WTC11 (cell line): Measurements from ENCODE around the gene ARL13A.

Experiments used
- ELF4 ChIP-seq: sonication (generic); formaldehyde crosslinking; IDR thresholded peaks from 2 replicates; pipeline ENCODE4 v1.8.1; 2022; ENCODE audit warnings: low read depth, mild to moderate bottlenecking, moderate library complexity, missing genetic modification reagents
- GRHL2 ChIP-seq: fragments of 250-450 bp; sonication (Bioruptor Pico); IDR thresholded peaks from 2 replicates; pipeline ENCODE4 v1.8.0; 2022; ENCODE audit warnings: mild to moderate bottlenecking, moderate library complexity; ENCODE audit not compliant: insufficient replicate concordance, severe bottlenecking
- TF ChIP-seq, protein P1 (sequence below): sonication (generic); formaldehyde crosslinking; IDR thresholded peaks from 2 replicates; pipeline ENCODE4 v1.8.1; 2023; ENCODE audit warnings: mild to moderate bottlenecking, missing genetic modification reagents
- TF ChIP-seq, protein P2 (sequence below): fragments of 200-600 bp; IDR thresholded peaks from 2 replicates; pipeline ENCODE4 v1.8.0; 2022; ENCODE audit warnings: antibody characterized with exemption

- TF ChIP-seq, protein P1, sequence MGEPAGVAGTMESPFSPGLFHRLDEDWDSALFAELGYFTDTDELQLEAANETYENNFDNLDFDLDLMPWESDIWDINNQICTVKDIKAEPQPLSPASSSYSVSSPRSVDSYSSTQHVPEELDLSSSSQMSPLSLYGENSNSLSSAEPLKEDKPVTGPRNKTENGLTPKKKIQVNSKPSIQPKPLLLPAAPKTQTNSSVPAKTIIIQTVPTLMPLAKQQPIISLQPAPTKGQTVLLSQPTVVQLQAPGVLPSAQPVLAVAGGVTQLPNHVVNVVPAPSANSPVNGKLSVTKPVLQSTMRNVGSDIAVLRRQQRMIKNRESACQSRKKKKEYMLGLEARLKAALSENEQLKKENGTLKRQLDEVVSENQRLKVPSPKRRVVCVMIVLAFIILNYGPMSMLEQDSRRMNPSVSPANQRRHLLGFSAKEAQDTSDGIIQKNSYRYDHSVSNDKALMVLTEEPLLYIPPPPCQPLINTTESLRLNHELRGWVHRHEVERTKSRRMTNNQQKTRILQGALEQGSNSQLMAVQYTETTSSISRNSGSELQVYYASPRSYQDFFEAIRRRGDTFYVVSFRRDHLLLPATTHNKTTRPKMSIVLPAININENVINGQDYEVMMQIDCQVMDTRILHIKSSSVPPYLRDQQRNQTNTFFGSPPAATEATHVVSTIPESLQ, result no peak
- TF ChIP-seq GRHL2 (CRISPR knock-in tag) (no peak), ELF4 (no peak)
- TF ChIP-seq, protein P2, sequence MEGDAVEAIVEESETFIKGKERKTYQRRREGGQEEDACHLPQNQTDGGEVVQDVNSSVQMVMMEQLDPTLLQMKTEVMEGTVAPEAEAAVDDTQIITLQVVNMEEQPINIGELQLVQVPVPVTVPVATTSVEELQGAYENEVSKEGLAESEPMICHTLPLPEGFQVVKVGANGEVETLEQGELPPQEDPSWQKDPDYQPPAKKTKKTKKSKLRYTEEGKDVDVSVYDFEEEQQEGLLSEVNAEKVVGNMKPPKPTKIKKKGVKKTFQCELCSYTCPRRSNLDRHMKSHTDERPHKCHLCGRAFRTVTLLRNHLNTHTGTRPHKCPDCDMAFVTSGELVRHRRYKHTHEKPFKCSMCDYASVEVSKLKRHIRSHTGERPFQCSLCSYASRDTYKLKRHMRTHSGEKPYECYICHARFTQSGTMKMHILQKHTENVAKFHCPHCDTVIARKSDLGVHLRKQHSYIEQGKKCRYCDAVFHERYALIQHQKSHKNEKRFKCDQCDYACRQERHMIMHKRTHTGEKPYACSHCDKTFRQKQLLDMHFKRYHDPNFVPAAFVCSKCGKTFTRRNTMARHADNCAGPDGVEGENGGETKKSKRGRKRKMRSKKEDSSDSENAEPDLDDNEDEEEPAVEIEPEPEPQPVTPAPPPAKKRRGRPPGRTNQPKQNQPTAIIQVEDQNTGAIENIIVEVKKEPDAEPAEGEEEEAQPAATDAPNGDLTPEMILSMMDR, result no peak
These were observed 15.3 kb downstream of the ARL13A start for GRCh38 chrX:100984818-100985217.
